Pancreas (tissue), 10 donors: ENCODE results near the gene ZNF853. TPM values are rescaled to one million over a fixed set of nuclear protein-coding genes. Genes with fewer than 3 reads are reported as not detected.

Experiments
- ATAC-seq, 4 donors: fragments of 200-7000 bp; cut with Tn5 transposase; one replicate each; pipeline versions ENCODE4 v1.8.0 to v1.9.1; 2020; ENCODE audit warnings: mild to moderate bottlenecking in 4 of 4, moderate library complexity in 4 of 4
- DNase-seq, 6 donors: peaks; one replicate each; pipeline ENCODE4 v3.0.0-alpha.2; 2020
- FAIRE-seq: peaks from 2 replicates; lab custom pipeline; 2012; peaks lifted over from hg19 to GRCh38; lab: Jason Lieb, UNC
- H3K27ac ChIP-seq, 4 donors: fragments of 200-600 bp; sonication (generic); 1 replicate in 3 of 4; 2 replicates in 1 of 4; pipeline versions ENCODE4 v1.5.0 to v1.8.0; 2020
- H3K27me3 ChIP-seq, 4 donors: fragments of 200-600 bp; one replicate each; pipeline ENCODE4 v1.8.0; 2021
- H3K36me3 ChIP-seq, 3 donors: fragments of 200-600 bp; sonication (generic) in 1 of 3; one replicate each; pipeline versions ENCODE4 v1.5.0 to v1.8.0; 2020 to 2021
- H3K4me1 ChIP-seq, 3 donors: fragments of 200-600 bp; one replicate each; pipeline ENCODE4 v1.8.0; 2021
- H3K4me3 ChIP-seq, 4 donors: fragments of 200-600 bp; sonication (generic) in 2 of 4; one replicate each; pipeline versions ENCODE4 v1.5.0 to v1.8.0; 2020 to 2021
- H3K9me3 ChIP-seq, 4 donors: fragments of 200-600 bp; one replicate each; pipeline ENCODE4 v1.8.0; 2021
- WGBS, 2 donors: extraction: QIAGEN DNeasy Blood & Tissue Kit; methylation state at CpG; one replicate each; pipeline ENCODE4 v1.1.7; 2013; 5-methylcytosine and 5-hydroxymethylcytosine counted together
- intact Hi-C, 3 donors: fragments of 100-400 bp; cut with DNase I; formaldehyde crosslinking; loops; one replicate each; pipeline versions ENCODE4 v1.11.1 to v1.14.2; 2022
- polyA plus RNA-seq, 2 donors: library from polyadenylated mRNA; stranded (reverse); fragments of 200-250 nt; gene quantifications; one replicate each; pipeline ENCODE4 v1.2.3, GENCODE V29; 2013
- total RNA-seq, 6 donors: library from RNA; stranded (reverse); fragmentation: NEBNext Ultra II Directional in 4 of 6; extraction: Animal tissue kit (Norgen Biotek cat#: 25700) in 4 of 6; gene quantifications; one replicate each; pipeline versions ENCODE4 v1.2.1 to v1.2.4, GENCODE V29; 2021 to 2023
- TF ChIP-seq, protein P1 (sequence below), 4 donors: fragments of 200-600 bp; sonication (generic) in 3 of 4; IDR thresholded peaks; one replicate each; pipeline versions ENCODE4 v1.5.0 to v1.8.0; 2021; ENCODE audit warnings: antibody characterized with exemption in 4 of 4
- donor health status: healthy with polysubstance abuse.
- donor health status: DM: no; HTN: no; CAD: no; lungs with moderate emphysema.
- donor health status: DM: no; HTN: no; CAD: no.
- donor health status: control.
- donor health status: control.
- donor health status: Bipolar disorder and iron deficiency.
- donor health status: DM: yes; HTN: yes; CAD: no.
- donor health status: DM: no; HTN: no; CAD: no.
- donor health status: DM: no; HTN: no; CAD: no.
- donor health status: DM: yes; HTN: yes; CAD: no.

Gene ZNF853
- total and polyA plus RNA-seq, 8 donors, result 1.6 to 7.8 (median 5.1) TPM

GRCh38 chr7:6619961-6620360, 4.6 kb downstream of the ZNF853 start:
- TF ChIP-seq, protein P1, sequence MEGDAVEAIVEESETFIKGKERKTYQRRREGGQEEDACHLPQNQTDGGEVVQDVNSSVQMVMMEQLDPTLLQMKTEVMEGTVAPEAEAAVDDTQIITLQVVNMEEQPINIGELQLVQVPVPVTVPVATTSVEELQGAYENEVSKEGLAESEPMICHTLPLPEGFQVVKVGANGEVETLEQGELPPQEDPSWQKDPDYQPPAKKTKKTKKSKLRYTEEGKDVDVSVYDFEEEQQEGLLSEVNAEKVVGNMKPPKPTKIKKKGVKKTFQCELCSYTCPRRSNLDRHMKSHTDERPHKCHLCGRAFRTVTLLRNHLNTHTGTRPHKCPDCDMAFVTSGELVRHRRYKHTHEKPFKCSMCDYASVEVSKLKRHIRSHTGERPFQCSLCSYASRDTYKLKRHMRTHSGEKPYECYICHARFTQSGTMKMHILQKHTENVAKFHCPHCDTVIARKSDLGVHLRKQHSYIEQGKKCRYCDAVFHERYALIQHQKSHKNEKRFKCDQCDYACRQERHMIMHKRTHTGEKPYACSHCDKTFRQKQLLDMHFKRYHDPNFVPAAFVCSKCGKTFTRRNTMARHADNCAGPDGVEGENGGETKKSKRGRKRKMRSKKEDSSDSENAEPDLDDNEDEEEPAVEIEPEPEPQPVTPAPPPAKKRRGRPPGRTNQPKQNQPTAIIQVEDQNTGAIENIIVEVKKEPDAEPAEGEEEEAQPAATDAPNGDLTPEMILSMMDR (IDR thresholded peaks at IDR 0.05), result no peak
- intact Hi-C loops, result no loop called here
- WGBS, 2 donors, result 78 to 81% methylated on average over 3 of the region's 3 CpGs
- Histone ChIP-seq H3K36me3 (peaks cover 0 to 8% (median 0%) of the 10 kb centered on the region in 3 donors), H3K27ac (no peak overlapping the region), H3K4me3 (no peak overlapping the region), H3K4me1 (no peaks in the 10 kb centered on the region), H3K27me3 (no peaks in the 10 kb centered on the region), H3K9me3 (no peaks in the 10 kb centered on the region)
- FAIRE-seq (no peak), DNase-seq (no peak), ATAC-seq (no peak)

DNA sequence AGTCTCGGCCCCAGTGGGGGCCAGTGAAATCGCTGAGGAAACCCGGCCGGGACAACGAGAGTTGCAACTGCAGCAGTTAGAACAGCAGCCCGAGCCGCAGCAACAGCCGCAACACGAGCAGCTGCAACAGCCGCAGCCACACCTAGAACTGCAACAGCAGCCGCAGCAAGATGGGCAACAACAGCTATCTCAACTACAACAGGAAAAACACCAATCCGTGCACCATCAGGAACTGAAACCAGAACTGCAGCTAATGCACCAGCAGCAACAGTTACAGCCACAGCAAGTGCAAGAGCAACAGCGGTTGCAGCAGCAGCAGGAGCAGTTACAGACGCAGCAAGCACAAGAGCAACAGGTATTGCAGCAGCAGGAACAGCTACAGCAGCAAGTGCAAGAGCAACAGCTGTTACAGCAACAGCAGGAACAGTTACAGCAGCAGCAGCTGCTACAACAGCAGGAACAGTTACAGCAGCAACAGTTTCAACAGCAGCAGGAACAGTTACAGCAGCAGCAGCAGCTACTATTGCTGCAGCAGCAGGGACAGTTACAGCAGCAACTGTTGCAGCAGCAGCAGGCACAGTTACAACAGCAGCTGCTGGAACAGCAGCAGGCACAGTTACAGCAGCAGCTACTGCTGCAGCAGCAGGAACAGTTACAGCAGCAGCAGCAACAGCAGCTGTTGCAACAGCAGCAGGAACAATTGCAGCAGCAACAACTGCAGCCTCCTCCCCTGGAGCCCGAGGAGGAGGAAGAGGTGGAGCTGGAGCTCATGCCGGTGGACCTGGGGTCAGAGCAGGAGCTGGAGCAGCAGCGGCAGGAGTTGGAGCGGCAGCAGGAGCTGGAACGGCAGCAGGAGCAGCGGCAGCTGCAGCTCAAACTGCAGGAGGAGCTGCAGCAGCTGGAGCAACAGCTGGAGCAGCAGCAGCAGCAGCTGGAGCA, 6.1 kb downstream of the ZNF853 start:
- DNase-seq (no peak), FAIRE-seq (no peak), ATAC-seq (no peak)
- Histone ChIP-seq H3K27ac (no peak overlapping the region), H3K36me3 (peaks cover 0 to 8% (median 0%) of the 10 kb centered on the region in 3 donors), H3K9me3 (no peaks in the 10 kb centered on the region), H3K4me1 (no peaks in the 10 kb centered on the region), H3K27me3 (no peaks in the 10 kb centered on the region), H3K4me3 (no peak overlapping the region)
- 93 to 96% methylated on average over 20 of the region's 20 CpGs for WGBS, 2 donors
- intact Hi-C loops, result no loop called here
- TF ChIP-seq, protein P1 (IDR thresholded peaks at IDR 0.05), result no peak

DNA sequence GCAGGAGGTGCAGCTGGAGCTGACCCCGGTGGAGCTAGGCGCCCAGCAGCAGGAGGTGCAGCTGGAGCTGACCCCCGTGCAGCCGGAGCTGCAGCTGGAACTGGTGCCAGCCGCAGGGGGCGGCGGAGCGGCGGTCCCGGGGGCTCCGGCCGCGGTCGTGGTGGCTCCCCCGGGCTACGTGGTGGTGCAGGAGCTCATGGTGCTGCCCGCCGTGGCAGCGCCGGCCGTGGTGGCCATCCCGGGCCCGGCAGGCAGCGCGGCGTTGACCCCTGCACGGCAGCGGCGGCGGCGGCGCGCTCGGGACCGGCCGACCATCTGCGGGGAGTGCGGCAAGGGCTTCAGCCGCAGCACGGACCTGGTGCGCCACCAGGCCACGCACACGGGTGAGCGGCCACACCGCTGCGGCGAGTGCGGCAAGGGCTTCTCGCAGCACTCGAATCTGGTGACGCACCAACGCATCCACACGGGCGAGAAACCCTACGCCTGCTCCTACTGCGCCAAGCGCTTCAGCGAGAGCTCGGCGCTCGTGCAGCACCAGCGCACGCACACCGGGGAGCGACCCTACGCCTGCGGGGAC, 6.8 kb downstream of the ZNF853 start:
- TF ChIP-seq, protein P1 (IDR thresholded peaks at IDR 0.05), result no peak
- Histone ChIP-seq H3K36me3 (peaks cover 0 to 8% (median 0%) of the 10 kb centered on the region in 3 donors), H3K9me3 (no peaks in the 10 kb centered on the region), H3K27ac (no peak overlapping the region), H3K4me1 (no peaks in the 10 kb centered on the region), H3K27me3 (no peaks in the 10 kb centered on the region), H3K4me3 (no peak overlapping the region)
- no peak for DNase-seq
- intact Hi-C loops, result no loop called here
- ATAC-seq, result no peak
- FAIRE-seq, result no peak
- 96 to 97% methylated on average over 60 to 67 of the region's 67 CpGs for WGBS, 2 donors

DNA sequence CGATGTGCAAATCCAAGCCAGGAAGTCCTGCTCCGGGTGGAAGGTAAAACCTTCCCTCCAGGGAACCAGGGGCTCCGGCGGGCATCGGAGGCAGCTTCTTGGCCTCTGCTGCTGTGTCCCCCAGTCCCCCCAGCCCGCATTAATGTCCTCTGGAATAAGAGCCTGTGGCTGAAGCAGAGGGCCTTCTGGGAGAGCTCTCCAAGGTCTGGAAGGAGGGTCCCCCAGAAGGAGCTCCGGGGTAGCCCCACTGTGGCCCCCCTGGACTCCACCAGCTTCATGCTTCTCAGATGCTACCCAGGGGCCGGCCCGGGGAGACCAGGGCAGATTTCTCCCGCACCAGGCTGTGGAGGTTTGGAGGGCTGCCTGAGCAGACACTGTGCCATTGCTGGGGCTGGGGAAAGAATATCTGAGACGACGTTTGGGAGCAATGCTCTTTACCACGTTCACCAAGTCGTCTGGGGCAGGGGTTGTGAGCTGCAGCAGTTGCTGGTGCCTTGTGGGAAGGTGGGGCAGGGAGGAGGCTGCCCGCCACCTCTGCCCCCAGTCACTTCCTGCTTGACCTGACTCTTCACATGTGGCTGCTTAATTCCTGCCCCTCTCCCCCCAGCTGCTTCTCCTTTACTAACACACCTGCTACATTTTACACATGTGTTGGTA, 8.3 kb downstream of the ZNF853 start:
- no peak for FAIRE-seq
- peaks cover 0 to 8% (median 0%) of the 10 kb centered on the region in 3 donors for H3K36me3 ChIP-seq
- H3K27ac ChIP-seq, result no peak overlapping the region
- H3K4me3 ChIP-seq, result no peak overlapping the region
- TF ChIP-seq, protein P1 (IDR thresholded peaks at IDR 0.05), result no peak
- H3K4me1 ChIP-seq, result no peaks in the 10 kb centered on the region
- intact Hi-C loops, result no loop called here
- WGBS, 2 donors, result 80 to 87% methylated on average over 15 of the region's 15 CpGs
- H3K27me3 ChIP-seq, result no peaks in the 10 kb centered on the region
- no peak for DNase-seq
- no peak for ATAC-seq
- H3K9me3 ChIP-seq, result no peaks in the 10 kb centered on the region
